ENCODE results near the gene TMEM271.

Gene TMEM271

GRCh38 chr4:576245-576821 lies at the start of gene TMEM271:
TSS of gene TMEM271 (minus strand) at chr4:576295. CDS start at chr4:576062, 233 bp downstream.
- DNase-seq, result no peak

- no peak for DNase-seq
Measured at GRCh38 chr4:625631-626161, 49.6 kb upstream of the TMEM271 start.

- no peak for DNase-seq
Measured at GRCh38 chr4:624705-625590, 48.9 kb upstream of the TMEM271 start, which contains the start of gene PDE6B. TSS of gene PDE6B (plus strand) at chr4:625573. CDS start at chr4:625627, 54 bp downstream.

- no peak for DNase-seq
Measured at GRCh38 chr4:623914-624566, 47.9 kb upstream of the TMEM271 start.

- no peak for DNase-seq
Measured at GRCh38 chr4:622996-623913, 47.2 kb upstream of the TMEM271 start.

- no peak for DNase-seq
Measured at GRCh38 chr4:622071-622995, 46.2 kb upstream of the TMEM271 start.

- DNase-seq, result no peak
Measured at GRCh38 chr4:621296-622070, 45.4 kb upstream of the TMEM271 start.

- DNase-seq, result no peak
Measured at GRCh38 chr4:620851-621261, 44.8 kb upstream of the TMEM271 start.

GRCh38 chr4:620201-620600 lies 44.1 kb upstream of the TMEM271 start:
- no peak for DNase-seq

GRCh38 chr4:617644-618641 lies 41.8 kb upstream of the TMEM271 start:
- DNase-seq, result no peak

GRCh38 chr4:616911-617643 lies 41.0 kb upstream of the TMEM271 start:
- no peak for DNase-seq

GRCh38 chr4:616091-616490 lies 40.0 kb upstream of the TMEM271 start:
- no peak for DNase-seq

- no peak for DNase-seq
Measured at GRCh38 chr4:613126-613525, 37.0 kb upstream of the TMEM271 start.

GRCh38 chr4:612749-613125 lies 36.6 kb upstream of the TMEM271 start:
- no peak for DNase-seq

- DNase-seq, result no peak
Measured at GRCh38 chr4:612052-612748, 36.1 kb upstream of the TMEM271 start.

- DNase-seq, result no peak
Measured at GRCh38 chr4:610411-611261, 34.5 kb upstream of the TMEM271 start.

Data from stimulated activated CD4-positive, alpha-beta T cell treated with anti-CD3 and anti-CD28 coated beads, Interleukin-12 subunit alpha, Interleukin-12 subunit beta, amount 100 ng/mL, for 4 hours (primary cell).